Measurements from ENCODE around the gene AKR1B15.

The AKR1B15 gene

GRCh38 chr7:134530460-134530859 is 18.4 kb upstream of the AKR1B15 start:
- no peak overlapping the region for H3K4me3 ChIP-seq (ENCODE audit: low read depth, low read length)
- ChIA-PET CTCF (interaction anchor here (0.7 to 8.2 kb wide), 5 partner anchors 9 to 75 kb away, joined by 3 to 57 read pairs (median 4); no protein-coding TSS in a partner anchor), POLR2A (no interaction called here)
- TF ChIP-seq CTCF (IDR thresholded peaks at IDR 0.05; ENCODE audit: insufficient read depth, low read length, missing control alignments) = no peak
- no peak for DNase-seq (ENCODE audit: low read depth, low spot score)

GRCh38 chr7:134532180-134532953 is 16.5 kb upstream of the AKR1B15 start:
- DNase-seq (ENCODE audit: low read depth, low spot score) = no peak
- ChIA-PET POLR2A (no interaction called here), CTCF (interaction anchor here (0.7 to 8.2 kb wide), 7 partner anchors 10 to 74 kb away, joined by 3 to 57 read pairs (median 4); no protein-coding TSS in a partner anchor)
- H3K4me3 ChIP-seq (ENCODE audit: low read depth, low read length) = no peak overlapping the region
- TF ChIP-seq CTCF (IDR thresholded peaks at IDR 0.05; ENCODE audit: insufficient read depth, low read length, missing control alignments) = no peak

- no peak overlapping the region for H3K4me3 ChIP-seq (ENCODE audit: low read depth, low read length)
- TF ChIP-seq CTCF (IDR thresholded peaks at IDR 0.05; ENCODE audit: insufficient read depth, low read length, missing control alignments) = no peak
- ChIA-PET CTCF (interaction anchor here (0.7 to 8.2 kb wide), 9 partner anchors 8 to 100 kb away, joined by 3 to 57 read pairs (median 4); no protein-coding TSS in a partner anchor), POLR2A (no interaction called here)
- DNase-seq (ENCODE audit: low read depth, low spot score) = no peak
Measured at GRCh38 chr7:134532954-134533218, 16.0 kb upstream of the AKR1B15 start.

GRCh38 chr7:134533288-134533771 is 15.6 kb upstream of the AKR1B15 start:
- TF ChIP-seq CTCF (IDR thresholded peaks at IDR 0.05; ENCODE audit: insufficient read depth, low read length, missing control alignments) = no peak
- CTCF ChIA-PET = interaction anchor here (0.8 to 8.2 kb wide), 8 partner anchors 9 to 100 kb away, joined by 3 to 57 read pairs (median 4); no protein-coding TSS in a partner anchor
- POLR2A ChIA-PET = no interaction called here

GRCh38 chr7:134534633-134535032 is 14.3 kb upstream of the AKR1B15 start:
- POLR2A ChIA-PET = no interaction called here
- no peak for DNase-seq (ENCODE audit: low read depth, low spot score)
- CTCF ChIA-PET = interaction anchor here (4.7 to 8.2 kb wide), 2 partner anchors 12 to 21 kb away, joined by 20 to 57 read pairs; no protein-coding TSS in a partner anchor
- TF ChIP-seq CTCF (IDR thresholded peaks at IDR 0.05; ENCODE audit: insufficient read depth, low read length, missing control alignments) = no peak
- no peak overlapping the region for H3K4me3 ChIP-seq (ENCODE audit: low read depth, low read length)

More at GRCh38 chr7:134533288-134533771, 15.6 kb upstream of the AKR1B15 start:
- DNase-seq (ENCODE audit: low read depth, low spot score) = no peak
- no peak overlapping the region for H3K4me3 ChIP-seq (ENCODE audit: low read depth, low read length)

GRCh38 chr7:134535272-134535918 is 13.5 kb upstream of the AKR1B15 start:
- ChIA-PET CTCF (interaction anchor here (1.0 to 8.2 kb wide), 4 partner anchors 8 to 71 kb away, joined by 3 to 57 read pairs (median 12); partner anchors contain the start of gene AKR1B10), POLR2A (no interaction called here)
- no peak overlapping the region for H3K4me3 ChIP-seq (ENCODE audit: low read depth, low read length)
- no peak for TF ChIP-seq CTCF (IDR thresholded peaks at IDR 0.05; ENCODE audit: insufficient read depth, low read length, missing control alignments)
- DNase-seq (ENCODE audit: low read depth, low spot score) = no peak
